Lung (tissue), 12 donors: Measurements from ENCODE around the gene XRCC5. TPM values are rescaled to one million over a fixed set of nuclear protein-coding genes. Genes with fewer than 3 reads are reported as not detected.

Experiments
- ATAC-seq: fragments of 200-7000 bp; cut with Tn5 transposase; one replicate; pipeline ENCODE4 v1.9.1; 2020; ENCODE audit warnings: moderate number of reproducible peaks; ENCODE audit not compliant: insufficient read depth, low FRiP score
- DNase-seq, 3 donors: peaks; one replicate each; pipeline ENCODE4 v3.0.0-alpha.2; 2013 to 2017
- H3K27ac ChIP-seq, 2 donors: one replicate each; pipeline ENCODE4 v1.5.1; 2013; ENCODE audit warnings: mild to moderate bottlenecking in 2 of 2, moderate library complexity in 2 of 2, control low read depth in 1 of 2, inconsistent platforms in 1 of 2, low read depth in 1 of 2, low read length in 1 of 2
- H3K27me3 ChIP-seq, 3 donors: one replicate each; pipeline ENCODE4 v1.5.1; 2013; ENCODE audit warnings: low read length in 2 of 3; ENCODE audit not compliant: control insufficient read depth in 3 of 3, insufficient read depth in 3 of 3
- H3K36me3 ChIP-seq, 4 donors: one replicate each; pipeline ENCODE4 v1.5.1; 2013; ENCODE audit warnings: low read length in 4 of 4, mild to moderate bottlenecking in 1 of 4, moderate library complexity in 1 of 4; ENCODE audit not compliant: control insufficient read depth in 4 of 4, insufficient read depth in 4 of 4
- H3K4me1 ChIP-seq, 5 donors: one replicate each; pipeline ENCODE4 v1.5.1; 2013; ENCODE audit warnings: low read length in 5 of 5, mild to moderate bottlenecking in 2 of 5, moderate library complexity in 1 of 5; ENCODE audit not compliant: control insufficient read depth in 5 of 5, insufficient read depth in 5 of 5
- H3K4me3 ChIP-seq: one replicate; pipeline ENCODE4 v1.5.1; 2013; ENCODE audit warnings: mild to moderate bottlenecking, control low read depth, moderate library complexity
- H3K9ac ChIP-seq, 2 donors: one replicate each; pipeline ENCODE4 v1.5.1; 2013; ENCODE audit warnings: low read length in 2 of 2, control low read depth in 1 of 2; ENCODE audit not compliant: insufficient read depth in 1 of 2
- H3K9me3 ChIP-seq, 4 donors: one replicate each; pipeline ENCODE4 v1.5.1; 2013; ENCODE audit warnings: low read length in 3 of 4, mild to moderate bottlenecking in 1 of 4, moderate library complexity in 1 of 4; ENCODE audit not compliant: control insufficient read depth in 4 of 4, insufficient read depth in 3 of 4
- WGBS, 2 donors: extraction: QIAGEN DNeasy Blood & Tissue Kit; methylation state at CpG; one replicate each; pipeline ENCODE4 v1.1.7; 2013; 5-methylcytosine and 5-hydroxymethylcytosine counted together
- polyA plus RNA-seq, 2 donors: library from polyadenylated mRNA; stranded (reverse); fragments of 200-250 nt; gene quantifications; one replicate each; pipeline ENCODE4 v1.2.1, GENCODE V29; 2013
- total RNA-seq, 2 donors: library from RNA; depleted of rRNA in 1 of 2; stranded (reverse); fragments of >200 nt in 1 of 2; gene quantifications; one replicate each; pipeline ENCODE4 v1.2.1, GENCODE V29; 2014 to 2021
- TF ChIP-seq, protein P1 (sequence below): IDR thresholded peaks from 2 replicates; pipeline ENCODE4 v1.5.1; 2012; ENCODE audit warnings: mild to moderate bottlenecking; ENCODE audit errors: control extremely low read depth, extremely low read depth
- donor health status: control.
- donor health status: control.
- donor health status: Bipolar disorder and iron deficiency.
- donor health status: healthy.
- donor health status: DM: yes; HTN: yes; CAD: no.

The XRCC5 gene
- total and polyA plus RNA-seq, 4 donors = 67.3 to 200 (median 144) TPM

DNA sequence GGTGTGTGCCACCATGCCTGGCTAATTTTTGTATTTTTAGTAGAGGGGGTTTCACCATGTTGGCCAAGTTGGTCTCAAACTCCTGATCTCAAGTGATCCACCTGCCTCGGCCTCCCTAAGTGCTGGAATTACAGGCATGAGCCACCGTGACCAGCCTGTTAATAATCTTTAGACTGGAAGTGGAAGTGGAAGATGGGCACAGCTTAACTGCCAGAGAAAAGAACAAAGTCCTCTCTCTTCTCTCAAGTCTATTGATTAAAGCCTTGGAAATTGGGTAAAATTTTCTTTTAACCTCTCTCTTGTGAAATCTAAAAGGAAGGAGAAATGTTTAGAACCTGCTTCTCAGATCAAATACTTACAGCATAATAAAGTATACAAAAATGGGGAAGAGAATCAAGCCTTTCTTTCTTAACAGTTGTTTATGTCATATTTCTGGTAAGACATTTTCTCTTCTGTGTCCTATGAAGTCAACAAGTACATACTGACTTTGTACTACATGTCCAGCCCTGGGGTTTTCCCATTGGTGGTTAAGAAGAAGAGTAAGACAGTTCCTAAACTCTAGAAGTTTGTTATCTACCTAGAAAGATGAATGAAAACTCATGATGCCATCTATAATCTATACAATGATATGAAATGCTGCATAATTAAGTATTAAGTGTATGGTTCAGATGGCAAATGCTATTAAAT, 22.8 kb upstream of the XRCC5 start:
- ATAC-seq (no peak), DNase-seq (no peak)
- Histone ChIP-seq H3K4me3 (no peak overlapping the region), H3K36me3 (no peaks in the 10 kb centered on the region), H3K27me3 (peaks cover 0 to 3% (median 3%) of the 10 kb centered on the region in 3 donors), H3K9me3 (no peaks in the 10 kb centered on the region), H3K9ac (no peak overlapping the region), H3K4me1 (peaks cover 0 to 8% (median 0%) of the 10 kb centered on the region in 5 donors), H3K27ac (no peak overlapping the region)
- WGBS, 2 donors = 93% methylated on average over 2 of the region's 2 CpGs
- TF ChIP-seq, protein P1, sequence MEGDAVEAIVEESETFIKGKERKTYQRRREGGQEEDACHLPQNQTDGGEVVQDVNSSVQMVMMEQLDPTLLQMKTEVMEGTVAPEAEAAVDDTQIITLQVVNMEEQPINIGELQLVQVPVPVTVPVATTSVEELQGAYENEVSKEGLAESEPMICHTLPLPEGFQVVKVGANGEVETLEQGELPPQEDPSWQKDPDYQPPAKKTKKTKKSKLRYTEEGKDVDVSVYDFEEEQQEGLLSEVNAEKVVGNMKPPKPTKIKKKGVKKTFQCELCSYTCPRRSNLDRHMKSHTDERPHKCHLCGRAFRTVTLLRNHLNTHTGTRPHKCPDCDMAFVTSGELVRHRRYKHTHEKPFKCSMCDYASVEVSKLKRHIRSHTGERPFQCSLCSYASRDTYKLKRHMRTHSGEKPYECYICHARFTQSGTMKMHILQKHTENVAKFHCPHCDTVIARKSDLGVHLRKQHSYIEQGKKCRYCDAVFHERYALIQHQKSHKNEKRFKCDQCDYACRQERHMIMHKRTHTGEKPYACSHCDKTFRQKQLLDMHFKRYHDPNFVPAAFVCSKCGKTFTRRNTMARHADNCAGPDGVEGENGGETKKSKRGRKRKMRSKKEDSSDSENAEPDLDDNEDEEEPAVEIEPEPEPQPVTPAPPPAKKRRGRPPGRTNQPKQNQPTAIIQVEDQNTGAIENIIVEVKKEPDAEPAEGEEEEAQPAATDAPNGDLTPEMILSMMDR = no peak

GRCh38 chr2:216090369-216090786, 18.8 kb upstream of the XRCC5 start:
- H3K9me3 ChIP-seq = no peaks in the 10 kb centered on the region
- no peak overlapping the region for H3K27ac ChIP-seq
- H3K4me3 ChIP-seq = no peak overlapping the region
- no peaks in the 10 kb centered on the region for H3K27me3 ChIP-seq
- DNase-seq = no peak
- ATAC-seq = no peak
- TF ChIP-seq, protein P1 = no peak
- no peaks in the 10 kb centered on the region for H3K4me1 ChIP-seq
- WGBS, 2 donors = 95 to 100% methylated on average over 1 of the region's 1 CpG
- no peak overlapping the region for H3K9ac ChIP-seq
- no peaks in the 10 kb centered on the region for H3K36me3 ChIP-seq

DNA sequence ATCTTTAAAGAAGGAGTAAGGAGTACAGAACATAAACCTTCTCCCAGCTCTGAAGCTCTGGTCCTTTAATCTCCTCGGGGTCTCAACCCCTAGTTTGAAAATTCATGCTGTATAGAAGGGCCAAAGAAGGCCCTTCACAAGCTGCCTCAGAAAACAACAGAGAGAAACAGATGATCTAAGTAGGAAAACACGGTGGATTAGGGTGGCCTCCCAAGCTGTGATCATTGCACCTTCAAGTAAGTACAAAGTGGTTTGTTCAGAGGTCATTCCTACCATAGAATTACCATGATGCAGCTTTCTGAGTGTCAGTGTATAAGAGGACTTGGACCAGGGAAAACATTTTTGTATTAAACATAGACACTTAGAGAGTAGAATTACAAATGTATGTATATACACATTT, 16.5 kb upstream of the XRCC5 start:
- DNase-seq (no peak), ATAC-seq (no peak)
- TF ChIP-seq, protein P1 = no peak
- no peak overlapping the region for H3K9ac ChIP-seq
- 88 to 95% methylated on average over 2 of the region's 2 CpGs for WGBS, 2 donors
- no peaks in the 10 kb centered on the region for H3K27me3 ChIP-seq
- H3K4me1 ChIP-seq = no peaks in the 10 kb centered on the region
- H3K36me3 ChIP-seq = no peaks in the 10 kb centered on the region
- no peaks in the 10 kb centered on the region for H3K9me3 ChIP-seq
- no peak overlapping the region for H3K27ac ChIP-seq
- H3K4me3 ChIP-seq = no peak overlapping the region

- no peak overlapping the region for H3K9ac ChIP-seq
Measured at GRCh38 chr2:216094701-216095100, 14.4 kb upstream of the XRCC5 start.

More at GRCh38 chr2:216094701-216095100, 14.4 kb upstream of the XRCC5 start:
- WGBS, 2 donors = 81 to 93% methylated on average over 3 of the region's 3 CpGs
- Histone ChIP-seq H3K36me3 (no peaks in the 10 kb centered on the region), H3K4me1 (no peaks in the 10 kb centered on the region), H3K27ac (no peak overlapping the region), H3K27me3 (no peaks in the 10 kb centered on the region), H3K9me3 (no peaks in the 10 kb centered on the region), H3K4me3 (no peak overlapping the region)
- no peak for ATAC-seq
- TF ChIP-seq, protein P1 = no peak
- DNase-seq = no peak
